C4-2B (cell line): ENCODE results near the gene RAD18.

ENCODE experiments used
- ZFX ChIP-seq: fragments of 450-650 bp; IDR thresholded peaks from 2 replicates; pipeline ENCODE4 v1.6.1; 2017
- TF ChIP-seq, protein P1 (sequence below): fragments of 450-650 bp; conservative IDR thresholded peaks from 2 replicates; pipeline ENCODE4 v1.5.1; 2017; ENCODE audit warnings: mild to moderate bottlenecking

DNA sequence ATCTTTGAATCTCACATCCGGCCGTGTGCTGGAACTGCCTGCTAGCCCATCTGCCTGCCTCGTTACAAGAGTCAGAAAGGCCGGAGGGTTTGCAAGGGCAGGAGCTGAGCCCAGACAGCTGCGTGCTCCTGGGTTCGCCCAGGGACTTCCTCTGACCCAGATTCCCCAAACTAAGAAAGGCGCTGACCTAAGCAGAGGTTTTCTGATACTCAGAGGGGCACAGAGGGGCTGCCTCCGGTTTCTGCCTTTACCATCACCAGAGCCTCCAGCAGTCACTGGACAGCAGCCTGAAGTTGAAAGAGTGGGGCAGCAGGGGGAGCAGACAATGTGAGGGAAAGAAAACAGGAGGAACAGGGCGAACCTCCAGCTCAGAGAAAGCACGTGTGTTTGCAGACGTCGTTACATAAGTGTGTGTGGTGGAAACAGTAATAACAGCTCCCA lies 33.4 kb upstream of the RAD18 start:
- TF ChIP-seq, protein P1, sequence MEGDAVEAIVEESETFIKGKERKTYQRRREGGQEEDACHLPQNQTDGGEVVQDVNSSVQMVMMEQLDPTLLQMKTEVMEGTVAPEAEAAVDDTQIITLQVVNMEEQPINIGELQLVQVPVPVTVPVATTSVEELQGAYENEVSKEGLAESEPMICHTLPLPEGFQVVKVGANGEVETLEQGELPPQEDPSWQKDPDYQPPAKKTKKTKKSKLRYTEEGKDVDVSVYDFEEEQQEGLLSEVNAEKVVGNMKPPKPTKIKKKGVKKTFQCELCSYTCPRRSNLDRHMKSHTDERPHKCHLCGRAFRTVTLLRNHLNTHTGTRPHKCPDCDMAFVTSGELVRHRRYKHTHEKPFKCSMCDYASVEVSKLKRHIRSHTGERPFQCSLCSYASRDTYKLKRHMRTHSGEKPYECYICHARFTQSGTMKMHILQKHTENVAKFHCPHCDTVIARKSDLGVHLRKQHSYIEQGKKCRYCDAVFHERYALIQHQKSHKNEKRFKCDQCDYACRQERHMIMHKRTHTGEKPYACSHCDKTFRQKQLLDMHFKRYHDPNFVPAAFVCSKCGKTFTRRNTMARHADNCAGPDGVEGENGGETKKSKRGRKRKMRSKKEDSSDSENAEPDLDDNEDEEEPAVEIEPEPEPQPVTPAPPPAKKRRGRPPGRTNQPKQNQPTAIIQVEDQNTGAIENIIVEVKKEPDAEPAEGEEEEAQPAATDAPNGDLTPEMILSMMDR = no peak
- no peak for TF ChIP-seq ZFX
